GM18870 (cell line): ENCODE results near the gene BMP7.

Experiments
- ATAC-seq: cut with Tn5 transposase; IDR thresholded peaks from one replicate; pipeline ENCODE4 v1.9.1; 2021; ENCODE audit warnings: moderate library complexity; ENCODE audit not compliant: unreplicated experiment

The BMP7 gene

GRCh38 chr20:57266291-57267157, at the start of gene BMP7:
TSS of gene BMP7 (minus strand) at chr20:57266641. CDS start at chr20:57266122, 519 bp downstream.
- ATAC-seq, result no peak

GRCh38 chr20:57315976-57316480, 49.6 kb upstream of the BMP7 start:
- ATAC-seq, result no peak

GRCh38 chr20:57315083-57315975, 48.9 kb upstream of the BMP7 start:
- ATAC-seq, result no peak

- ATAC-seq, result no peak
These were observed 47.5 kb upstream of the BMP7 start for GRCh38 chr20:57313951-57314350.

GRCh38 chr20:57313230-57313629, 46.8 kb upstream of the BMP7 start:
- ATAC-seq, result no peak

- ATAC-seq, result no peak
These were observed 45.7 kb upstream of the BMP7 start for GRCh38 chr20:57312138-57312537.

- no peak for ATAC-seq
These were observed 44.5 kb upstream of the BMP7 start for GRCh38 chr20:57310821-57311514.

- no peak for ATAC-seq
These were observed 43.2 kb upstream of the BMP7 start for GRCh38 chr20:57309544-57310115.

- no peak for ATAC-seq
These were observed 42.2 kb upstream of the BMP7 start for GRCh38 chr20:57308451-57309271.

GRCh38 chr20:57306747-57307146, 40.3 kb upstream of the BMP7 start:
- ATAC-seq, result no peak

- no peak for ATAC-seq
These were observed 34.6 kb upstream of the BMP7 start for GRCh38 chr20:57301026-57301425.

- no peak for ATAC-seq
These were observed 32.0 kb upstream of the BMP7 start for GRCh38 chr20:57298457-57298856.

GRCh38 chr20:57294550-57294949, 28.1 kb upstream of the BMP7 start:
- ATAC-seq, result no peak

- ATAC-seq, result no peak
These were observed 27.6 kb upstream of the BMP7 start for GRCh38 chr20:57293995-57294394.

- no peak for ATAC-seq
These were observed 26.2 kb upstream of the BMP7 start for GRCh38 chr20:57292611-57293010.

- ATAC-seq, result no peak
These were observed 25.3 kb upstream of the BMP7 start for GRCh38 chr20:57291694-57292093.

- ATAC-seq, result no peak
These were observed 24.6 kb upstream of the BMP7 start for GRCh38 chr20:57291003-57291402.

GRCh38 chr20:57290178-57290484, 23.7 kb upstream of the BMP7 start:
- ATAC-seq, result no peak

GRCh38 chr20:57289391-57290177, 23.1 kb upstream of the BMP7 start:
- ATAC-seq, result no peak
